Measurements from ENCODE around the gene NBEA. TPM values are rescaled to one million over a fixed set of nuclear protein-coding genes. Genes with fewer than 3 reads are reported as not detected.

The NBEA gene
- polyA plus RNA-seq, 3 donors, result 14.9 to 16.5 (median 15.3) TPM

DNA sequence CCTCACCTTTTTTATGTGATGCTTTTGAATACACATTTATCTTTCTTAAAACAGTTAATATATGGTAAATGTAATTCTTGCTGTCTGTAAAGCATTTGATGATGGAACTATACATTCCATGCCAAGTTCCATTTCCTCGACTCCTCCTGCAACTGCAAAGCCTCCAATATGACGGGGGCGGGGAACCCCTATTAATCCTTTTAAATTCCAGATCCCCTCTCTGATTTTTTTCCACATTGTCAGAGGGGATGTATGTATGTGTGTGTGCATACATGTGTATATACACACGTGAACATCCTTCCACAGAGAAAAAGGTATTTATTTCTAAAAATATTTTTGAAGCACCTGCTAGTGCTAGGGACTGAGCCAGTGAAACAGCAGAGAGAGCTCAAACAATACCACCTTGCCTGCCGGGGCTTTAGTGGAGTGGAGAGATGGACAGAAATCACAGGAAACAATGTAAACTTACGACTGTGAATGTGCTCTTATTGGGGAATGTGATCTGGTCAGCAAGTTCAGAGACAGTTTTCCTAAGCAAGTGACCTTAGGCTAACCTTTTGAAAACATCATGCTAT lies 559.7 kb downstream of the NBEA start:
- DNase-seq, result no peak

DNA sequence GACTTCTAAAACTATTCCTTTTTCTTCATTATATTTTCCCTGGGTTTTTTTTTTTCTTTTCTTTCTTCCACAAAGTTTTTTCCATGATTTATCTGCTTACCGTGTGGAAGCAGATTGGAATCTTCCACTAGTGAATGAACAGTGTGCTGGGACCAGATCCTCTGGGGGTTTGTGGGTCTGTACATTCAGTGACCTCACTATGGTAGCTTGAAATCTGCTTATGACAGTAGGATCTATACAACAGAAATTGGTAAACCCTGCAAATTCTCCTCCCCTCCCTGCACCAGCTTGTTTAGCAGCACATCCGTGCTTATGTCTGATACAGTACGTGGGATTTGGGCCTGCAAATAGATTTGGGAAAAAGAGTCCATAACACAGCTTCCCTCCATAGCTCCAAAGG lies 560.4 kb downstream of the NBEA start:
- DNase-seq, result no peak

DNA sequence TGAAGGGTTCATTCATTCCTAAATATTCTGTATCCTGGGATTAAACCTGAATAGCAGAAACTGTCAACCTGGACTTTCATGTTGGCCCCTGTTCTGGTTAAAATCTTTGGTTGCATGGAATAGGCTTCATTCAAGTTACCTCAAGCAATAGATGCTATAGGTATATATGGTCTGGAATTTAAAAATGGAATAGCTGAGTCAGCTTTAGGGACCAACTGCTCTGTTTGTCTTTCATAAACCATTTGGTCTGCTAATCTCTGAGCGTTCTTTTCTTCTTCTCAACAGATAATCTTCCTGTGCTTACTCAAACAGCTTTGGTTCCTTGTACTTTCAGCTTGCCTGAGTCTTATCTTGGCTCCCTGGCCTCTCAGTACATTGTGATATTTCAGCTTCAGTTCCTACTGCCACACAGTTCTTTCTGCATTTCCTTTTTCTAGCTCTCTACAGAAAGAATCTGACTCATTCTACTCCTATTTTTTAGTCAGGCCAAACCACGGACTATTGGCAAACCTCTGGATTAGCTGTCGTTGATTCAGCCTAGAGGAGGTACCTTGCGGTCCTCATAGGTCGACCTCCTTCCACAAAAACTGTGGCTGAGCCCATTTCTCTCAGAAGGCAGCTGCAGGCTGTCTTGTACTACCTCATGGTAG lies 570.3 kb downstream of the NBEA start:
- no peak for DNase-seq

DNA sequence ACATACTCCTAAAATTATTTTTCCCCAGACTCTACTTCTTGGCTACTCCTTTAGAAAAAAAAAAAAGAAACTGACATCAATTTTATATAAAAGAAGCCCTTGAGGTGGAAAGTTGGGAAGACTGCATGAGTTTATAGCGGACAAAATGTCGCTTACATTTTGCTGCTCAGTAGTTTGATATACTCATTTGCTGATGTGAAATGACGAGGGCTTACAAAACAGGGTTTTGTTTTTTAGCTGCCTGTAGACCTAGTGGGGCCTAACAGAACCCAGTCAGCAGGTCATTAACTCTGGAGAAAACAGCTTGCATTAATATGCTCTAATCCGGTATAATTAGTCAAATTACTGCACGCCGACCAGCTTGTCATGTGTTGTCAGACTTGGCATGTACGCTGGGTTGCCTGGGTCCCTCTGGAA lies 572.0 kb downstream of the NBEA start:
- no peak for DNase-seq

DNA sequence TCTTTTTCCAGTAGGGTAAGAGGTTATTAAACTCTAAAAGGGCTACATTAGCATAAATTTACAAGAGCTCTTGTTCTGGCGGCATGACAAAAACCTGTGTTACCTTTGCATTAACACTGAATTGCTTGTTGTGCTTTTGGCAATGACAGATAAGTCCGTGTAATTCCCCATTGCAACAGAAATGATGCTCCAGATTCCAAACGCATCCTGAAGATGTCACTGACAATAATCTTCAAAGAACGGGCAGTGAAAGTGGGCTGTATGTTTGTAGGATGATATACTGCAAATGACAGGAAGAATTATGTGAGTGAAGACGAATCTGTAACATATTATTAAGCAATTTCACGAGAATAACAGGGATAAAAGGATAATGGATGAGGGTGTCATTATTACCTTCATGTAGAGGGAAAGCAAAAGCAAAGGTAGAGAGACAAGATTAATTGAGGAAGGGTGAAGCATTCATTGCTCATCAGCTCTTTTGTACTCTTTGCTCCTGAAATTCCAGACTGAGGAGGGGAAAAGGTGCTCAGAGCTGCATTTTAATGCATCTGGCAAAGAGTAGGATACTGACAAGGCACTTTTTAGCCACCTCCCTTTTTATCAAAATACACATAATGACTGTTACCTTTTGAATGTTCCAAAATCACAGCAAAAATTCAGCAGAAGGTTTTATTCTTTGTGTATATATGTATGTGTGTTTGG lies 572.9 kb downstream of the NBEA start:
- DNase-seq, result no peak

DNA sequence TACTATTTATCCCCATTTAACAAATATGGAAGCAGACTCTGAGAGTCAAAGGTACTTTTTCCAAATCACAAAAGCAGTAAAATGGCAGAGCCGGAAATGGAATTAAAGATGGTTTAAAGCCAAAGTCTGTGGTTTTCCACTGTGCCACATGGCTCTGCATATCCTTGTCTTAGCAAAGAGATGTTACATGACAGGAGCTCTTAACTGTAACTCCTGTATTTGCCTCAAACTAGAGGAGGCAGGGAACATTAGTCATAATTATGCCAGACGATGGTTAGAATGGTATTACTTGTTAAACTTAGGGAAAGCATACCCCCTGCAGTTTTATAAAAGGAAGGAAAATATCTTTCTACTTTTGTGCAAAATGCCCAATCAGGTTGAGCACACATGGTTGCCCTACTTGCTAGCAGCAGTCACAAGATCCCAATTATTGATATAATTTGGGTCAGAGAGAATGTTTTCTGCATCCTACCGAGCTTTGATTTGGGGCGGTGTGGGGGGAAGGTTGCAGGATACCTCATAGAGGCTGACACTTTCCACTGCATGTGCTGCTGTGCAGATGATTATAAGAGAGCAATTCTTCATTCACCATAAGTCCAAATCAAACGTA lies 576.4 kb downstream of the NBEA start:
- DNase-seq, result no peak

DNA sequence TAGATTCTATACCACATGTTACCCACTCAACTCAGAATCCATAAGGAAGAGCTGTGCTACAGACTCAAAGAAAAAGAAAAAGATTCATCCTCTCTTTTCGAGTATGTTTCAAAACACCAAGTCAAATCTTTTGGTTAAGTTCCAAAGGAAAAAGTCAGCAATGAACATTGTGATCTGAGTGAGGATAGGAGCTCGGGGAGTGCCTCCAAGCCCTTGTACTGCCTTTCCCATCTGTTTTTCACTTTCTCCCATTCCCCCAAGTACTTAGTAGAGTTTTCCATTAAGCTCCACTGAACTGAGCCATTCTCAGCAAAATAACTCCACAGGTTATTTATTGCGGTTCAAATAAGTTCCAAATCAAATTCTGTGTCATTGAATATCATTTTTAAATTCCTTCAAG lies 582.1 kb downstream of the NBEA start:
- no peak for DNase-seq

DNA sequence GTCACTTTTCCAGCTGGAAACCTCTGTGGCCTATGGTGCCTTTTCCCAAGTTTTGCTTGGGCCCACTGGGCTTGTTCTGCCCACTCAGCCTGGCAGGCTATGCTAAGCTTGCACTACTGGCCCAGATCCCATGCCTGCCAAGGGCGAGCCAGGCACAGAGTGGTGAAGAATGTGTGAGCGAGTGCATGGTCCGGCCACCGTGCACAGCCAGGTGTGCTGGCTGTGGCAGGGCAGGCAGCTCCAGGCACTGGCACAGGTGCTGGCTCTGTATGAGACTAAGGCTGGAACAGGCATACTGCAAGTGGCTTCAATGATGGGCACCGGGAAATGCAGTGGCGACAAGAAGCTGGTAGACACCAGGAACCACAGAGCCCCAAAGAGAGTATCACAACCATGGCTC lies 584.5 kb downstream of the NBEA start:
- no peak for DNase-seq

DNA sequence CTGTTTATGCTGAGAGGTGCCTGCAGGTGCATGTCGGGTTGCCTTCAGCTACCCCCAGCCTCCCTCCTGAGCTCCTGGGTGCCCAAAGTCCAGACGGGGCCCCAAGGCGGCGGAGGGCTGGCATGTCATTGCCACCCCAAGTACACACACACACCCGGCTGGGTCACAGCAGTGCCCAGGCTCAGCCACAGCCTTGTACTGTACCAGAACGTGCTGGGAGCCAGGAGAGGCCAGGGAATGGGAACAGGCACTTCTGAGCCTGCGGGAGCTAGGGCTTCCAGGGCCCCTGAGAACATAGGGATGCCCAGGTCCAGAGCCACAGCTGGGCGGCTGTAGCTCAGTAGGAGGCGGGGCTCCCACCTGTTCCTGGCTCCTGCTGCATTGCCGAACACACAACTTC lies 585.4 kb downstream of the NBEA start:
- DNase-seq, result no peak

DNA sequence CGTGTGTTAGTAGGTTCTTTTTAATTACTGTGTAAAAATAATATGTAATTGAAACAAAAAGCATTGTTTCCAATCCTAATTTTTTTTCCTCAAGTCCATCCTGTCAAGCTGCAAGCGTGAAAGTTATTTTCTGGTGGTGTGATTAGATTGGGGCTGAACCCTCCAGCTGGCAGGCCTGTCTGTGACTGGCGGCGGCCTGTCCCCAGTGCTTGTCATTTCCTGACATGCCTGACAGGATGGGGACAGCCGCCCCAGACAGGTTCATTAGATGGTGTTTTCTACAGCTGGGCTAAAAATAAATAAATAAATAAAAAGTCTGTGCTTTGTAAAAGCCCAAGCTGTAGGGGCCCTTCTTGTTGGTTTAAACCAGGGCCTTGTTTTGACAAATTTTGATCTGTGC lies 588.1 kb downstream of the NBEA start:
- DNase-seq, result no peak

DNA sequence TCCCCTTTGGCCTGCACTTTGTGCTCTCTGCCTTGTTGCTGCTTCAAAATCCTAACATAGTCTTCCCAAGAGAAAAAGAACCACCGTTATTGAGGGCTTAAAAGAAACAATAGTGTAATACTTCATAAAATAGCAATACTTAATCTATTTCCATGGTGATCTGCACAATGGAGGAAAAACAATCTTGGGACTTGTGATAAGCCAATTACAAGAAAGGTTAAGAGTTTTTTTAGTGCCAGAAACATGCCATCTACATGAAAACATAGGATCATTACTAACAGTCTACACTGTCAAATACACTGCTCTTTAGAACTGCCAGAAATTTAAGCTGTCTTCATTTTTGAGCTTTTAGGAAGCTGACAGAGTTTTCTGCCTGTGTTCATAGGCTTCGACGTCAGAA lies 588.5 kb downstream of the NBEA start:
- no peak for DNase-seq

DNA sequence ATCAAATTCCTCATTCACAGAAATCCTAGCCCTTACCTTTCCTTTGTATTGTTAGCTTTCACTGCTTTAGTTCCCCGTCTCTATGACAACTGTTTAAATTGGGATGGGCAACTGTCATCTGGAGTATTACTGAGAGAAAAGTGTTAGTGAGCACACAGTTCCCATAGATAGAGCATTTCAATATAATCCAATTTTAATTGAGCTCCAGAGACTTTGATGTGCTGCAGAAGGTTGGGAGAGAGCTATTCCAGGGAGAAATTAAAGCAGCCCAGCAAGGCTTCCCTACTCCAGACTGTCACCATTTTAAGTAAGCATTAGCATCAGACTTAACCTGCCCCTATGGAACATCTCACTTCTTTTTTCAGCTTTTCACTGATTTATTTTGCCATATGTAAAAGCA lies 589.5 kb downstream of the NBEA start:
- no peak for DNase-seq

DNA sequence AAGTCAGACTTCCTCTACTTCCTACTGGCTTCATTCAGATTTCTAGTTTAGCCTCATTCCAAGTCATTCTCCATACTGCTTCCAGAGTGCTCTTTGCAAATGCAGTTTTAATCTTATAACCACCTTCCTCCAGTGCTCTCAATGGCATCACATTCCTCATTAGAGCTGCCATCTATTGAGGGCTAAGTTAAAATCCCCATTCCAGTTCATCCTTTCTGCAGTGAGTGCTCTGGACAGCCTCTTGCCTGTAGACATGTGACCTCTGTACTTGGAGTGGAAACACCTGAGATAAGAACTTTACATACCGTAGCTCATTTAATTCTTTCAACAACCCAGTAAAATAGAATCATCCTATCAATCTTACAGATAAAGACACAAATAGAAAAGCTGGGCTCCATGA lies 592.3 kb downstream of the NBEA start:
- no peak for DNase-seq

DNA sequence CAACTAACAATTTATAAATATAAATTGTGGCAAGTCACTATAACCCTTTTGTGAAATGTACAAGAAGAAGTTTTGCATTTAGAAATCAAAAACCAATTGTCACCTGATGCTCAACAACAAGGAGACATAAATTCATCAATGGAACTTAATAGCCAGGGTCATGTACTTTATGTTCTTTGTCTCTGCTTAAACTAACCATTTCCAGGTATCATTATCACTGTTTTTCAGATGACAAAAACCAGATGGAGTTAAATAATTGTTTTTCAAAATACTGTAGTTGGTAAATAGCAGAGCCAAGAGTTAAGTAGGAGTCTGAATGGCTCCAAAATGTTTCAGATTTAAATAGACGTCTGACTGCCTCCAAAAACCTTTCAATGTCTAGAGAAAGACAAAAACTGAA lies 606.7 kb downstream of the NBEA start:
- DNase-seq, result no peak

DNA sequence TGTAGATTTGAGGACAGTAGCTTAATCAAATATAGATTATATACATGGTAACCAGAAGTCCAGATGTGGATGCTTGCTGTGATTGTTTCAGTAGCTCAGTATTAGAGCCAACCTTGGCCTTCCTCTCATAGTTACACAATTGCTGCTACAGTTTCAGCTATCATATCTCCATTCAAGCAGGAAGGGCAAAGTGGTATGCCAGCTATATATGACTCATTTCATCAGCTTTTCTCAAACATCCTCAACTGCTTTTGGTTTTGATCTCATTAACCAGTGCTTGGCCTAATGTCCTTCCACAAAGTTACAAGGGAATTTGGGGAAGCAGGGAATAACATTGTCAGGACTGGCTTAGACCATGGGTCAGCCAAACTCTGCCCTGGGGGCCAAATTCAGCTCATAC lies 607.4 kb downstream of the NBEA start:
- DNase-seq, result no peak

DNA sequence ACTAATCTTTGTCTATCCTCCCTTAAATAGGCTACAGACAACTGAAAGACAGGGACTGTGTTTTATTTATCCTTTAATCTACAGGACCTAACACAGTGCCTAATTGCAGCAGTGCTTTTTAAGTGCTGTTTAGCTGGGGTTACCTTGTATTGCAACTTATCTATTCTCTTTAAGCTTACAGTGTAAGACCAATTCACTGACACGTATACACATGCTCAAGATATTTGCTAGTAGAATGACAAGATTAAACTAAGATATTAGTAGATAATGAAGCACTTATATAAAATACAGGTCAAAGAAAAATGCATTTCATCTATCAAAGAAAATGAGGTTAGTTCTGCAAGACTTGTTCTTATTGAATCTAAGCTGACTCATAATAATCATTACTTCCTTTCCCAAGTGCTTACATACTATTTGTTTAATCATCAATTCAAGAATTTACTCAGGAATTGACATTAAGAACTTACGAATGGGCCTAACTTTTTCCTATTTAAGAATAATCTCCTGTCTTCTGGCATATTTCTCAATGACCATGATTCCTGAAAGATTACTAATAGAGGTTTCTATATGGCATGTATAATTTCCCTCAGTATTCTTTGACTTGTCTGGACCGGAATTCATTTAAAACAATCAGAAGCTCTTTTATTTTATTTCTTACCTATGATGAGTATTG lies 610.2 kb downstream of the NBEA start:
- DNase-seq, result no peak

DNA sequence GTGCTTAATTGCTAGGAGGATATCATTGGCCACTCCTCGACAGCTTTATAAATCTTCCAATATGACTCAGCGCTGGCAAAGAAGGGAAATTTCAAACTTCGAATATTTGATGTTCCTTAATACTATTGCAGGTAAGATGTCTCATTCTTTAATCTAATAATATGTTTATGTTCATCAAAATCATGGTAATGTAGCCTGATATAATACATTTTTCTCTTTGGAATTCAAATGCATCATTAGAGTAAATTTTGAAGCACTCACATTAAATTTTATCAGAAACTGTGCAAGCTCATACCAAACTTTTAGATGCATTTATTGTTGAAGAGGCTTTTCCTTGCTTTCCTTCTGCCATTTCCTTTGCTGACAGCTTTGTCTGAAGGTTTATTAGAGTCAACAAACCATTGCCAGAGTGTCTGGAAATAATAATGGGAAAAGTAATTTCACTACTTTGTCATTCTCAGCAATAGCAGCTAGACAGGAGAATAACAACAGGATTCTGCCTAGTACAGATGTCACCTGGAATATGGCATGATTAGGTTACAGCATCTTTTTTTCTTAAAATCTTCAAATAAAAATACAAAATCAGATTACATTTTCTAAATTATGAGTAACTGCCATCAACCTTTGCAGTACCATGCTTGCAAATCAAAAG lies 613.0 kb downstream of the NBEA start:
- no peak for DNase-seq

DNA sequence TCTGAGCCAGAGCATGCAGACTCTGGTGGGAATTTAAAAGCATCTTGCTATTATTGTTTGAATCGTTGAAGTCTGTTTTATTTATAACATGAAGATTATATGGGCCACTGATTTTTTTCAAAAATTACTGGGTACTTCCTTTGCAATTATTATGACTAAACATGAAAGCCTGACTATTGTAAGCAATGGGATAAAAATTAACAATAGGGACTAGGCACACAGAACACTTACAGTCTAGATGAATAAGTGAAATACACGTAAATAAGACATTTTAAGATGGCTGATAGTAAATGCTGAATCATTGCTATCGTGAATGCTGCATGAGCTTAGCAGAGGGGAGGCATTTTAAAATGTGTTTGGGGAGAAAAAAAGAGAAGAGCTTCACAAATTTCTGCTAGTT lies 615.4 kb downstream of the NBEA start:
- DNase-seq, result no peak

DNA sequence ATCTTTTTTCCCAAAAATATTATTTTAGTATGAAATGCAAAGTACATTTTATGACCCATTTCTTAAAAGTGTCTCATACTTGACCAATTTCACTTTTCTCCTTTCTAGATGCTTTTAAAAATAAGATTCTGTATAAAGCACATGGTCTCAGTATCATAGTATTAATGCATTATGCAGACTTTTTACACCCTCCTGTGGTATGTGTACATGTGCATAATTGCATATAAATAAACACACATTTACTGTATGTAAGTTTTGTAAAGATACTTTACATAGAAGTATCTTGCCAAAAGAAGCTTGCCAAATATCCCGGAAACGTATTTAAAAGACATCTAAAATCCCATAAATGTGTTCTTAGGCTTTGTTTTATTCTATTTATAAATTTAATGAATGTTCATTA lies 619.5 kb downstream of the NBEA start:
- no peak for DNase-seq

DNA sequence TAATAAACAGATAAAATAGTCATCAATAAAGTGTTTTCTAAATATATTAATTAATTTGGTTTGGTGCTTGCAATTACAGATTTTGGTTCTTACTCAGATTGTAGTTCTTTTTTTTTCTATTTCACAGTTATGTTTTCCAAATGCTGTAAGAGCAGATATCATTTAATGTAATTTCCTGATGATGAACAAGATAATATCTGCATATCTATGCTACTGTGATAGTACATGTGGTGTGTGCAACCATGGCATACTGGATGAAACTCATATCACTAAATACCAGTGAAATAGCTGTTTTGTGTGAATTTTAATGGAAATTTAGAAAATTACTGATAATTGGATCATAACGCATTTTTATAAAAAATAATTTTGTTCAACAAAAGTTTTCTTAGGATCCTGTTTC lies 623.2 kb downstream of the NBEA start:
- DNase-seq, result no peak

DNA sequence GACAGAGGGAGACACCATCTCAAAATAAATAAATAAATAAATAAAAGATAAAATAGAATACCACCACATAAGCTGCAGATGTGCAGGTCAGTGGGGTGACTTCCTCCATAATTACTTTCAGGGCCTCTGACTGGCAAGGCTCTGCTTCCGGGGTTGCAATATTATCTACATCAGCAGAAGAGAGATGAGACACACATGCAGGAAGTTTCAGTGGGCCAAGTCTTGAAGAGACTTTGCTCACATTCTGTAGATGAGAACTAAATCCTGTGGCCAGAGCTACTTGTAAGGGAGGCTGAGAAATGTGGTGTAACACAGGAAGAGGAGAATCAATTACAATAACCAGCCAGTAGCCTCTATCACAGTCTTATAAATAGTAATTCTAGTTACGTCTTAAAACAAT lies 624.3 kb downstream of the NBEA start:
- DNase-seq, result no peak

DNA sequence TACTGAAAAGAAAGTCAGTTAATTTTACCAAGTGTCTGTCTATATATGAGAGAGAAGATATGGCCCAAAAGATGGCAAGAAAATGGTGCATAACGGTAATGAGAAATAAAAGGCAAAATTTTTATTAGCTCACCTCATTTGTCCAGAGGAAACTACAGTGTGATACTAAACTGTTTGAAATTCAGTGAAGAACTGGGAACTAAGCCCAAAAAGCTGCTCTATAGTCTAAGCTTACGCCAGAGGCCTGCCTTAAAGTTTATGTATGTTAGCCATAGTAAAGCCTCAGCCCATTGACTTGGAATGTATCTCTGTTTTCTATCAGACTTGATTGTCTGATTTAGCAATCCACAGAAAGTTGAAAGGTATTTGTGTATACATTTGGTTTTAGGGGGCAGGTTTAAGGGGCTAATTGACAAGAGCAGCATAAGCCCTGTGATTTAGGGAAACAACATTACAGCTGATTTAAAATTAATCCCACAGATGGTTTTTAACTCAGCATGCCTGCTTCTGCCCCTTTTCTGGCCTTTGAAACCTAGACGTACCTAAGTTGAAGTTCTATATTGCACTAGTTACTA lies 625.4 kb downstream of the NBEA start:
- no peak for DNase-seq

Measured in renal pelvis (tissue), 4 donors.